GM18951 (cell line): ENCODE data around the gene ADGRA1.

ENCODE experiments used
- POLR2A ChIP-seq: IDR thresholded peaks from 4 replicates; pipeline ENCODE4 v1.6.1; 2011; ENCODE audit warnings: mild to moderate bottlenecking; ENCODE audit not compliant: insufficient read length, insufficient read depth; ENCODE audit errors: extremely low read depth
- in situ Hi-C: fragments of 300-500 bp; cut with MboI; formaldehyde crosslinking; loops from one replicate; pipeline ENCODE4 v1.12.0; 2022; ENCODE audit warnings: low sequenced_read_pairs, mixed read lengths, inconsistent platforms; ENCODE audit not compliant: unreplicated experiment

Gene ADGRA1

DNA sequence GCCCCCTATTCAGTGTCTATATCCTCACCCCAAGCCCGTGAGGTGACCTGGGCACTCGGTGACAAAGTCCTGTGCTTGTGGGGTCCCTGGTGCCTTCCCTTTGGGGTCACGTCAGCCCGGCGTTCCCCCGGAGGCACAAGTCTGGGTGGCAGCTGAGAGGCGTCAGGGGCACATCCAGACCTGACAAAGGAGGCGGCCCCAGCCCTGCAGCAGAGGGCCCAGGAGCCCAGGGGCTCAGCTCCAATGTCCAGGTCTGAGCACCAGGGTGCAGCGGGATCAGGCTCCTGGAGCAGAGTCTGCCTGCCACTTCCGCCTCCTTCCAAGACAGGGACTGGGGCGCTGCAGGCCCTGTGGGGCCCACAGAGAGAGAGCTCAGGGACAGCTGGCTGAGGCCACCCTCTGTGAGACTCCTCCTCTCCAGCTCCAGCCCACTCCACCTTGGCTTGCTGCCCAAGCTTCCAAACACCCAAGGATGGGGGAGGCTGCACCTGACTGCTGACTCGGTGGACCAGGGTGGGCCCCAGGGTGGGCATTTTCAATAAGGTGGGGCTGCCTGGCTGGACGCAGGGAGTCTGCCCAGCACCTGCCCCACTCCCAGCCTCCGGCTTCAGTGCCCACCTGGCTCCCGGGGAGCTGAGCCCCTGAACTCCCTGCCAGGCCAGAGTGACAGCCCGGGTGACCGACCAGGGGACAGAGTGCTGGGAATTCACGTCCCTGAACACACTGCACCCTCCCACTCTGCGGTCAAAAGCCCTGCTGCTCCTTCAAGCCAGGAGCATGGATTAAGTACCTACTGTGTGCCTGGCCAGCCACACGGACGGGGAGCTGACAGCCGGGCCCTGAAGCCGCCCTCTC, 71.3 kb downstream of the ADGRA1 start:
- in situ Hi-C loops: no loop called here
- TF ChIP-seq POLR2A: no peak

DNA sequence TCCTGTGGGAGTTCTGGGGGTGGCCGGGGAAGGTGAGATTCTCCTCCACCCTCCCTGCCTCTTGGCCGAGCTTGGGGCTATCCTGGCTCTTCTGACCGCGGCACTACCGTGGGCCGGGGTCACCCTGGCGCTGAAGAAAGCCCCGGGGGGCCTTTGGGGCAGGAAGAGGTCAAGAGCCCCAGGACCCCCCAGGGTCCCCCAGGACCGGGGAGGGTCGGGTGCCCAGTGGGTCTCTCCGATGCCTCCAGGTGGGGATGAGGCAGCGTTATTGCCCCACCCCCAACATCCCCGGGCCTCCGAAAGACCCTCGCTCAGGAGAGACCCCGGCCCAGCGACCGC, 71.9 kb downstream of the ADGRA1 start:
- in situ Hi-C loops: no loop called here
- TF ChIP-seq POLR2A: no peak

DNA sequence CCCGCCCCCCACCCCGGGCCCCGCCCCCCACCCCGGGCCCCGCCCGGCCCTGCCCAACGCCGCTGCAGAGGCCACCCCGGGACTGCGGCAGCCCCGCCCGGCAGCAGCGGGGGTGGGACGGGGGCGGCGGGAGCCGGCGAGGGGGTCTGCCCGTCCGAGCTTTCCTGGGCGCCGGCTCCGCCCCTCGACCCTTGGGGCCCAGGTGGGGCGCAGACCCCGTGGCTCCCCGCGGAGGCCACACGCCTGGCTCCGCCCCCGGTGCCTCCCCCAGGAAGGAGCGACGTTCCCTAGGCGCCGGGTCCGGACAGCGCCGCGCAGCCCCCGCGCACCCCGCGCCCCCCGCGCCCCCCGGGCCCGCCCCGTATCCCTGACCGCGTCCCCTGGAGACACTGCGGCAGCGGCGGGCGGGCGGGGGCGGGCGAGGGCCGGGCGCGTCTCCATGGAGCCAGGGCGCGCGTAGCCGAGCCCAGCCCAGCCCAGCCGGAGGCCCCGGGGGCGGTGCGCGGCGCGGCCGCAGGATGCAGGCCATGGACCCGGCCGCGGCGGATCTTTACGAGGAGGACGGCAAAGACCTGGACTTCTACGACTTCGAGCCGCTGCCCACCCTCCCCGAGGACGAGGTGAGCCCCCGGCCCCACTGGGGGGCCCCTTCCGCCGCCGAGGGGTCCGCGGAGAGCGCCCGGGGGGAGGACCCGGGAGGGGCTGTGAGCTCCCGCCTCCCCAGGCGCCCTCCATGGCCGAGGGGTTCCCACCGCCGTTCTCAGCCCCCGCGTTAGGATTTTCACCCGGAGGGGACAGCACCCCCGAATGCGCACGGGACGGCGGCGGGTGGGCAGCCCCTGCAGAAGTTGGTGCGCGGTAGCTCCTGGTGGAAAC, 72.5 kb downstream of the ADGRA1 start, which contains the start of gene KNDC1:
KNDC1 (plus strand) TSS at position 270 of the 876 bp plus-strand sequence; CDS start at position 519, 249 bp downstream.
- no peak for TF ChIP-seq POLR2A
- in situ Hi-C loops: no loop called here

DNA sequence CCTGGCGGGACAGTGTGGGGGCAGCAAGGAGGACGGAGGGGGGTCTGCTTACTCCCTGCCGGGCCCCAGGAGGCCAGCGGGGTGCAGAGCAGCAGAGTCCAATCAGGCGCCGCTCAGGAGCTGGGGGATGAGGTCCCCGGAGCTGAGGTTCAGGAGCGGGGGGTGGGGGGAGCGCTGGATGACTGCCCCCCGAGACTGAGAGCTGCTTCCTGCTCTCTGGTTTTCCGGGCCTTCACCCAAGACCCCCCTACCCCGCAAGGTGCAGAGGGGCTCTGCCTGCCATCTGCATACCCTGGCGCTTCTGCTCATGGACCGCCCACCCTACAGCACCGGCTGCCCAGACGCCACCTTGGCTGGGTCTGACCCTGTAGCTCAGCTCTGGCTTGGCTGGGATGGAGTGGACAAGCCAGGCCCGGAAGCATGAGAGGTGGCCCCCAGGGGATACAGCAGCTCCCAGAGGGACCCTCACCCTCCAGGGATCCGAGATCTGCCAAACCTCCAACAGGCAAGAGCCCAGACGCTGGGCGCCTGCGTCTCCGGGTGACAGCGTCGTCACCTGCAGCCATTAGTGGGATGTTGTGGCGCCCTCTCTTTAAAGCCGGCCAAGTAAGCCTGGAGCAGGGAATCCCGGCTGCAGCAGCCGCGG, 73.2 kb downstream of the ADGRA1 start:
- TF ChIP-seq POLR2A: no peak
- in situ Hi-C loops: no loop called here

DNA sequence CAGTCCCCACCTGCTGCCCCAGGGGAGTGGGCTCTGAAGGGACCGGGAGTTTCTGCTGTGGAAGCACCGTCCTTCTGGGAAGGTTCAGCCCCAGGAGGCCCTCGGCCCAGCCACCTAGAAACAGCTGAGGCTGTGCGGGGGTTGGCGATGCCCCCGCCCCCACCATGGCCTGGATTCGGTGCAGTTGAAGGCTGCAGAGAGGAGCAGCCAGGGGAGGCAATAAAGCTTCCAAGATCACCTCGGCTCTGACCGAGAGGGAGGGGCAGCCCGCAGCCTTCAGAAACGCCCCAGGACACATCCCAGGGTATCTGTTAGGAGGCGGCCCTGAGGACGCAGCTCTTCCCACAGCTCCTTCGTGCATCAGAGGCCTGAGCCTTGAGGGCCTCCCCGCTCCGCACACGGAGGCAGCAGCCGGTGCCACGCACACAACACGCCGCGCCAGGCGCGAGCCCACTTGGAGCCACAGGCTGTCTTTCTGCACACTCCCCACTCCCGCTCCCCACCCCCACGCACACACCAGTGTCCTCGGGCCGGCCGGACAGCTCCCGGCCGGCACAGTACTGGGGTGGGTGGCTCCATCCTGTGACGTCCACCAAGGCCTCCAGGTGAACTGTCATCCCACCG, 73.9 kb downstream of the ADGRA1 start:
- no peak for TF ChIP-seq POLR2A

DNA sequence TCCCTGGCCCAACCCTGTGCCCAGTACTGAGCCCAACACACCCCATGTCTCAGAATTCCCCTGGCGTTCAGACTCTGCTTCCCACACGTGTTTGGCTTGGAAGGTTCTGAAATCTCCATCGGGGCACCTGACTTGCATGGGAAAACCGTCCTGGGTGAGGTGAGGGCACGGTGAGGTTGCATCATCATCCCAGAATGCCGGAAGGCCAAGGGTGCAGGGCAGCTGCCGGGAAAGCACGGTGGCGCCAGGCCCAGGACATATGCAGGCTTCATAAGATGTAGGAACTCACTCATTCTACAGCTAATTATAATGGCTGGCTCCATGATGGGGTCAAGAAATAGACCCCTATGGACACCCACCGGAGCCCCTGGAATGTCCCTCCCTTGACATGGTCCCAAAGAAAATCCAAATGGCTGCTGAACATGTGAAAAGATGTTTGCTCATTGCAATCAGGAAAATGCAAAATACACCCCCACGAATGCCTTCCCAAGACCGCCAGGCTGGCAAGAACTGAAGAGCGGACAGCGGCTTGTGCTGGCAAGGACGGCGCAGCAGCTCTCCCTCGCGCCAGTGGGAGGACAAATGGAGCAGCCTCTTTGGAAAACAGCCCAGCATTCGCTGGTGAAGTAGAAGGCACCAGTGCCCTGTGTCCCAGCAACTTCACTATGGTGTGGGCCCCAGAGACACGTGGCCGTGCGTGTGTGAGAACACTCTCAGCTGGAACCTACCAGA, 74.6 kb downstream of the ADGRA1 start:
- in situ Hi-C loops: no loop called here
- no peak for TF ChIP-seq POLR2A

More for the DNA sequence above, 73.9 kb downstream of the ADGRA1 start:
- in situ Hi-C loops: no loop called here

DNA sequence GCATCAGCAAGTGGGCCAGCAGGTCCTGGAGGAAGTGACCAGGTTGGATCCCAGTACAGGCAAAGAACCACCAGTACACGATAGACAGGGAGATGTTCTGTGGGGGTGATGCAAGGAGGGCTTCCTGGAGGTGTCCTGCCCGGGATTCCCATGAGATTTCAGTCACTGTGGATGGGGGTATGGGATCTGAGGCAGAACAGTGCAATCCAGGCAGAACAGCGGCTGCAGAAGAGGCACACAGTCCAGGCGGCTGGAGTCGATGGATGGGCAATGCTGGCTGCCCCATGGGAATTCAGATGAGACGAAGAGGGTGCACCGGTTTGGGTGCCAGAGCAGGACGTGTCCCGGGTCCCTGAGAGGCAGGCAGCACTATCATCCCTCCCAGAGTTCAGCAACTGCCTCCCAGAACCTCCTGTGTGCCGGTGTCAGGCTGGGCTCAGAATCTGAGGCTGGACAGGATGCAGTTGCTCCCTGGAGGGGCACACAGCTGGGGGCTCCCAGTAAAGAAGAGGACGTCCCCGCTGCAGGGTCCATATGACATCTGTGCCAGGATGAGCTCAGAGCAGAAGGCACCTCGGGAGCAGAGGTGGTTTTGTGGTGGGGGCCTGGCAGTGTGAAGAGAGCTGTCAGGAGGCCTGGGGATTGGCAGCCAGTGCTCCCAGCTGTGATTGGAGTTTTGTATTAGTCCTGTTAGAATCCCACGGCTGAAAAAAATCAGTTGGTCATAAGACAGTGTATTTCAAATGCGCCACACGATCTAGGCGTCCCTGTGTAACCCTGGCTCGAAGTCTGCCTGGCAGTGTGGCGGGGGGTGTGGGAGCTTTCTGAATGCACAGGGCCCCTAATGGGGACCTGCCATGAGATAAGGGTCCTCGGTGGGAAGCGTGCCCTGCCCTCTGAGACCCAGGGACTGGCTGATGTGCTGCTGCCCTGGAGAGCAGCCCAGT, 75.5 kb downstream of the ADGRA1 start:
- in situ Hi-C loops: no loop called here
- TF ChIP-seq POLR2A: no peak

DNA sequence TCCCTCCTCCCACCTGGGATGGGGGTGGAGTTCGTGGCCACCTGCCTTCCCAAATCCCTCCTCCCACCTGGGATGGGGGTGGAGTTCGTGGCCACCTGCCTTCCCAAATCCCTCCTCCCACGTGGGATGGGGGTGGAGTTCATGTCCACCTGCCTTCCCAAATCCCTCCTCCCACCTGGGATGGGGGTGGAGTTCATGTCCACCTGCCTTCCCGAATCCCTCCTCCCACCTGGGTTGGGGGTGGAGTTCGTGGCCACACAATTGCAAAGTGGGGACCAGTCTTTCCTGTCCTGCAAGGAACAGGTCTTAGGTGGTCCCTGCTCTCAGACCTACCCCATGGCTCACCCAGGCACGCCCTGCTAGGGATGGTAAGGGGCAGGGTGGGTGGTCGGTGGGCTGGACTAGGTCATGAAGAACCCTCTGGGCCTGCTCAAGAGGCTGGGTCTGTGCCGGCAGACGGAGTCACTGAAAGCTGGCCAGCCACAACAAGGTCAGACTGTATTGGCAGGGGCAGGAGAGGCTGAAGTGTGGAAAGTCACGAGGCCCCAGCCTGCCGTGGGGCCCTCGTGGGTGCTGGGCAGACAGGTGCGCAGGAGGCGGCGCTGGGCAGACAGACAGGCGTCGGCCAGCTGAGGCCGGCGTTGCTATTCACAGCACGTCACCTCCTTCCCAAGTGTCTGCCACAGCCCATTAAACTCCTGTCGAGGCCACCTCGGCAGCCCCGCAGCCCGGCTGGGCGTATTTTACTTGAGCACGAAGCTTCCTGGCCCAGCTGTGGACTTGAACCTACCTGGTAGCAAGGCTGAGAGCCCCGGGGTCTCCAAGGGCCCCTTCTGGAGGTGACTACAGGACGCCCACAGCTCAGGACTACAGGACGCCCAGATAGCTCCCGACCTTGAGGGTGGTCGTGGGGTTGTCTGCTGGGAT, 76.4 kb downstream of the ADGRA1 start:
- no peak for TF ChIP-seq POLR2A
- in situ Hi-C loops: no loop called here

DNA sequence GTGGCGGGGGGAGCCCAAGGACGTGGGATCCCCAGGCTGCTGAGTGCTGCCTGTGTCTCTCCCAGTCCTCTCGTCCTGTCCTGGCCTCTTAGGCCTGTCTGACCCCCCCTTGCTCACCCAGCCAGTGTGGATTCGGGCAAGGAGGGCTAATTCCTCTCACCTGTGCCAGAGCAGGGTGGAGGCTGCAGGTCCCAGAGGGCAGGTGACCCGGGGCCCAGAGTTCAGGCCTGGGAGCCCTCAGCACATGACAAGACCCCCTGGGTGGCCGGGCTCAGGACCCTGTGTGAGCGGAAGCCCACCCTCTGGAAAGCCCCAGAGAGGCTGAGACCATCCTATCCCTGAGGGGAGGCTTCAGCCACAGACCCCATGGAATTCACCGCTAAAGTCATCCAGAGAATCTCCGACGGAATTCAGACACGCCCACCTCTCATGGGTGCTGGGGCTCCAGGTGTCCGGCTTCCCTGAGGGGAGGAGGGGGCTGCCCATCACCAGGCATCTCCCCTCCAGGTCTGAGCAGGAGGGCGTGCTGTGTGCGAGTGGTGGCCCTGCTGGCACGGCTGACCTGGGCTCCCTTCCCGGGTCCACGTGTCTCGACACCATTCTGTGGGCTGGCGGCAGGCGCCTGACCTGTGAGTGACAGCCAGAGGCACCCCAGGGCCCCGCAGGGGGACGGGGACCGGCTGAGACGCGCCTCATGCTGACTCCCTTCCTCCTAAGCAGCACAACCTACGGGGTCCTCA, 77.3 kb downstream of the ADGRA1 start:
- in situ Hi-C loops: no loop called here

More for the DNA sequence above, 77.3 kb downstream of the ADGRA1 start:
- no peak for TF ChIP-seq POLR2A
